ENCODE results near the gene INTS1. TPM values are rescaled to one million over a fixed set of nuclear protein-coding genes. Genes with fewer than 3 reads are reported as not detected.

INTS1 gene
- total and polyA plus RNA-seq, 2 of the 4 experiments (the other 2 are of a cell fraction) = 9.3 to 40.1 TPM

GRCh38 chr7:1531263-1531978 is 27.2 kb upstream of the INTS1 start (continued):
- TF ChIP-seq CEBPB (IDR thresholded peaks at IDR 0.05; ENCODE audit: low read depth, low read length) = no peak
- no peak for TF ChIP-seq ELK1 (IDR thresholded peaks at IDR 0.05; ENCODE audit: borderline replicate concordance, low read depth, low read length)
- peak; percentile 80 for TF ChIP-seq BHLHE40 (IDR thresholded peaks at IDR 0.05; ENCODE audit: low read depth, low read length)
- peak; percentile 40; the same call in 1 of the 2 replicates for TF ChIP-seq MAZ (IDR thresholded peaks at IDR 0.05; ENCODE audit: borderline replicate concordance, low read depth, low read length)
- no peak for TF ChIP-seq NFE2L2 (IDR thresholded peaks at IDR 0.05; ENCODE audit: low read depth, low read length)

Measured in IMR-90 (cell line).